Hindlimb muscle (tissue), 1 donor: ENCODE measurements around the gene HACD3. TPM values are rescaled to one million over a fixed set of nuclear protein-coding genes. Genes with fewer than 3 reads are reported as not detected.
"Not testable (repeated sequence)": the region's sequence is repeated elsewhere in the genome, so short reads cannot be mapped to it uniquely, and the experiment has no call there.

Experiments used
- DNase-seq: peaks from one replicate; pipeline ENCODE4 v3.0.0-alpha.2; 2013
- polyA plus RNA-seq: library from polyadenylated mRNA; unstranded; fragments of 120-200 nt; gene quantifications from one replicate; pipeline ENCODE4 v1.2.1, GENCODE V29; 2013; ENCODE audit not compliant: insufficient read length

HACD3 gene
- polyA plus RNA-seq, 1 donor: 41.4 TPM

- DNase-seq: no peak
These were observed 72.9 kb downstream of the HACD3 start for GRCh38 chr15:65603134-65603533.

- no peak for DNase-seq
These were observed 73.3 kb downstream of the HACD3 start for GRCh38 chr15:65603559-65603958.

- peak; percentile 97 for DNase-seq
These were observed 80.8 kb downstream of the HACD3 start, which contains the start of gene INTS14 for GRCh38 chr15:65610871-65611718. TSS of gene INTS14 (minus strand) at chr15:65611131. CDS start at chr15:65607380, 3,751 bp downstream.

- no peak for DNase-seq
These were observed 81.8 kb downstream of the HACD3 start for GRCh38 chr15:65611888-65612615.

- no peak for DNase-seq
These were observed 82.3 kb downstream of the HACD3 start for GRCh38 chr15:65612616-65612946.

- no peak for DNase-seq
These were observed 82.9 kb downstream of the HACD3 start for GRCh38 chr15:65612949-65613744.

GRCh38 chr15:65615887-65616286 lies 85.6 kb downstream of the HACD3 start:
- DNase-seq: not testable (repeated sequence)

GRCh38 chr15:65618560-65619109 lies 88.4 kb downstream of the HACD3 start:
- no peak for DNase-seq

GRCh38 chr15:65619626-65620290 lies 89.5 kb downstream of the HACD3 start:
- DNase-seq: no peak

- DNase-seq: no peak
These were observed 90.6 kb downstream of the HACD3 start for GRCh38 chr15:65620833-65621232.

GRCh38 chr15:65621638-65622037 lies 91.4 kb downstream of the HACD3 start, which contains the start of gene SLC24A1:
TSS of gene SLC24A1 (plus strand) at chr15:65621938. CDS start at chr15:65624081, 2,143 bp downstream.
- DNase-seq: no peak

- no peak for DNase-seq
These were observed 92.8 kb downstream of the HACD3 start for GRCh38 chr15:65623103-65623502.

- DNase-seq: no peak
These were observed 96.6 kb downstream of the HACD3 start for GRCh38 chr15:65626856-65627255.

Other genes with a start within 250 kb of the HACD3 start
- 11.9 TPM for gene PARP16, start 243.6 kb upstream of the HACD3 start, polyA plus RNA-seq
- gene RNU5A-1, start 234.4 kb upstream of the HACD3 start, polyA plus RNA-seq: not detected
- not detected for gene RNU5B-1, start 225.8 kb upstream of the HACD3 start, polyA plus RNA-seq
- 5.0 TPM for gene IGDCC3, start 152.5 kb upstream of the HACD3 start, polyA plus RNA-seq
- 113 TPM for gene IGDCC4, start 107.5 kb upstream of the HACD3 start, polyA plus RNA-seq
- gene DPP8, start 12.8 kb upstream of the HACD3 start, polyA plus RNA-seq: 21.1 TPM
- 23.8 TPM for gene INTS14, start 80.7 kb downstream of the HACD3 start, polyA plus RNA-seq
- gene SLC24A1, start 91.5 kb downstream of the HACD3 start, polyA plus RNA-seq: 8.5 TPM